ENCODE measurements around the gene MAP4K3.

GRCh38 chr2:39359453-39360038 lies 77.5 kb downstream of the MAP4K3 start:
- TF ChIP-seq POLR2A (IDR thresholded peaks at IDR 0.05; ENCODE audit: low read length) (no peak), GATA1 (IDR thresholded peaks at IDR 0.05; ENCODE audit: low read depth, low read length) (no peak)

Data from erythroblast (primary cell).